ENCODE data around the gene ERBB2. TPM values are rescaled to one million over a fixed set of nuclear protein-coding genes. Genes with fewer than 3 reads are reported as not detected.

Gene ERBB2
- total RNA-seq, 2 experiments from 2014 or later, result 2.4 to 4.6 TPM

GRCh38 chr17:39737760-39738567 lies 38.1 kb downstream of the ERBB2 start, which contains the start of gene GRB7:
TSS of gene GRB7 (plus strand) at chr17:39737938. CDS start at chr17:39742302, 4,364 bp downstream.
- H3K4me3 ChIP-seq (ENCODE audit: low read length), result peak within 1 kb of the TSS; percentile 27
- TF ChIP-seq CTCF (IDR thresholded peaks at IDR 0.05), result no peak
- peaks cover 0 to 12% of the 10 kb centered on the region in 2 experiments for H3K9me3 ChIP-seq (ENCODE audit: control insufficient read depth in 1 of 2, insufficient read depth in 1 of 2, low read length in 2 of 2)
- CTCF ChIA-PET, result no interaction called here
- Mint-ChIP-seq H3K4me1 (ENCODE audit: low read depth) (peaks cover 6% of the 10 kb centered on the region), H3K9me3 (no peaks in the 10 kb centered on the region), H3K4me3 (peak within 1 kb of the TSS; percentile 93), H3K36me3 (ENCODE audit: low read depth) (no peaks in the 10 kb centered on the region), H3K27me3 (peaks cover 20% of the 10 kb centered on the region), H3K27ac (peak within 1 kb of the TSS; percentile 68)
- intact Hi-C loops (cut with DNase I, micrococcal nuclease), result no loop called here
- H3K36me3 ChIP-seq (ENCODE audit: insufficient read depth, low read length), result no peaks in the 10 kb centered on the region
- no peak within 1 kb of the TSS for H3K27ac ChIP-seq (ENCODE audit: low read depth in 1 of 2, low read length in 2 of 2)
- POLR2A ChIA-PET, result no interaction called here
- peaks cover 24% of the 10 kb centered on the region for H3K4me1 ChIP-seq (ENCODE audit: insufficient read depth, low read length)
- ATAC-seq (ENCODE audit: poor library complexity) (no peak), DNase-seq (peak in 1 of 14 experiments; percentile 23)
- peaks cover 10 to 22% of the 10 kb centered on the region in 2 experiments for H3K27me3 ChIP-seq (ENCODE audit: control insufficient read depth in 1 of 2, insufficient read depth in 2 of 2, low read length in 2 of 2)

GRCh38 chr17:39738568-39738901 lies 38.7 kb downstream of the ERBB2 start:
- Mint-ChIP-seq H3K27ac (peak overlapping the region; percentile 68), H3K27me3 (peaks cover 20% of the 10 kb centered on the region), H3K9me3 (no peaks in the 10 kb centered on the region), H3K4me3 (peak overlapping the region; percentile 93), H3K36me3 (ENCODE audit: low read depth) (no peaks in the 10 kb centered on the region), H3K4me1 (ENCODE audit: low read depth) (peaks cover 6% of the 10 kb centered on the region)
- ATAC-seq (ENCODE audit: poor library complexity), result peak; percentile 100
- no peaks in the 10 kb centered on the region for H3K36me3 ChIP-seq (ENCODE audit: insufficient read depth, low read length)
- CTCF ChIA-PET, result interaction anchor here (2.5 kb wide), 1 partner anchor 8 kb away, joined by 9 read pairs; the partner anchor contains the start of gene MIEN1
- no peak overlapping the region for H3K27ac ChIP-seq (ENCODE audit: low read depth in 1 of 2, low read length in 2 of 2)
- TF ChIP-seq CTCF (IDR thresholded peaks at IDR 0.05), result no peak
- H3K4me3 ChIP-seq (ENCODE audit: low read length), result no peak overlapping the region
- H3K9me3 ChIP-seq (ENCODE audit: control insufficient read depth in 1 of 2, insufficient read depth in 1 of 2, low read length in 2 of 2), result peaks cover 0 to 12% of the 10 kb centered on the region in 2 experiments
- intact Hi-C loops (cut with DNase I, micrococcal nuclease), result no loop called here
- peaks cover 24% of the 10 kb centered on the region for H3K4me1 ChIP-seq (ENCODE audit: insufficient read depth, low read length)
- DNase-seq, result peak in 13 of 14 experiments; percentile 19 to 87 (median 48)
- peaks cover 10 to 22% of the 10 kb centered on the region in 2 experiments for H3K27me3 ChIP-seq (ENCODE audit: control insufficient read depth in 1 of 2, insufficient read depth in 2 of 2, low read length in 2 of 2)
- POLR2A ChIA-PET, result no interaction called here

GRCh38 chr17:39738983-39739884 lies 39.4 kb downstream of the ERBB2 start:
- intact Hi-C loops (cut with DNase I, micrococcal nuclease), result no loop called here
- no peak overlapping the region for H3K27ac ChIP-seq (ENCODE audit: low read depth in 1 of 2, low read length in 2 of 2)
- ATAC-seq (ENCODE audit: poor library complexity), result no peak
- H3K4me1 ChIP-seq (ENCODE audit: insufficient read depth, low read length), result peaks cover 24% of the 10 kb centered on the region
- no peak for DNase-seq
- ChIA-PET CTCF (interaction anchor here (2.5 kb wide), 1 partner anchor 8 kb away, joined by 9 read pairs; the partner anchor contains the start of gene MIEN1), POLR2A (interaction anchor here (1.3 kb wide), 1 partner anchor 14 kb away, joined by 3 read pairs; no protein-coding TSS in a partner anchor)
- peaks cover 20% of the 10 kb centered on the region for H3K27me3 Mint-ChIP-seq
- peak overlapping the region; percentile 68 for H3K27ac Mint-ChIP-seq
- peaks cover 6% of the 10 kb centered on the region for H3K4me1 Mint-ChIP-seq (ENCODE audit: low read depth)
- H3K27me3 ChIP-seq (ENCODE audit: control insufficient read depth in 1 of 2, insufficient read depth in 2 of 2, low read length in 2 of 2), result peaks cover 10 to 22% of the 10 kb centered on the region in 2 experiments
- H3K4me3 ChIP-seq (ENCODE audit: low read length), result no peak overlapping the region
- no peaks in the 10 kb centered on the region for H3K36me3 ChIP-seq (ENCODE audit: insufficient read depth, low read length)
- H3K4me3 Mint-ChIP-seq, result no peak overlapping the region
- no peaks in the 10 kb centered on the region for H3K36me3 Mint-ChIP-seq (ENCODE audit: low read depth)
- TF ChIP-seq CTCF (IDR thresholded peaks at IDR 0.05), result no peak
- H3K9me3 ChIP-seq (ENCODE audit: control insufficient read depth in 1 of 2, insufficient read depth in 1 of 2, low read length in 2 of 2), result peaks cover 0 to 12% of the 10 kb centered on the region in 2 experiments
- H3K9me3 Mint-ChIP-seq, result no peaks in the 10 kb centered on the region

All from CD4-positive, alpha-beta T cell (primary cell).